ENCODE results near the gene SLC1A2.

DNA sequence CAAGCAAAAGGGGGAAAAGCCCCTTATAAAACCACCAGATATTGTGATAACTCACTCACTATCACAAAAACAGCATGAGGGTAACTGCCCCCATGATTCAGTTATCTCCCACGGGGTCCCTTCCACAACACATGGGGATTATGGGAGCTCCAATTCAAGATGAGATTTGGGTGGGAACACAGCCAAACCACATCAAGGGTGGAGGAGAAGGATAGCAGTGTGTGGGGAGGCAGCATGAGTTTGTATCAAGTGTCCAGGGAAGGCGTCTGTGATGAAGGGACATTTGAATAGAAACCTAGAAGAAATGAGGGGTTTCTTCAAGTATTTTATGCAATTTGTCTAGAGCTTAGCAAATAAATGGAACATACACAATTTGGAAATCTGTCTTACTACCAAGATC lies 98.2 kb downstream of the SLC1A2 start:
- TF ChIP-seq POLR2A (IDR thresholded peaks at IDR 0.05; ENCODE audit: low read depth, low read length) (no peak), EZH2 (IDR thresholded peaks at IDR 0.05; ENCODE audit: borderline replicate concordance, low read depth, low read length, severe bottlenecking) (no peak), POLR2AphosphoS5 (IDR thresholded peaks at IDR 0.05; ENCODE audit: insufficient read depth, low read depth, low read length) (no peak), MYC (IDR thresholded peaks at IDR 0.05; ENCODE audit: low read depth, low read length) (no peak)
- TF ChIP-seq, protein P1, sequence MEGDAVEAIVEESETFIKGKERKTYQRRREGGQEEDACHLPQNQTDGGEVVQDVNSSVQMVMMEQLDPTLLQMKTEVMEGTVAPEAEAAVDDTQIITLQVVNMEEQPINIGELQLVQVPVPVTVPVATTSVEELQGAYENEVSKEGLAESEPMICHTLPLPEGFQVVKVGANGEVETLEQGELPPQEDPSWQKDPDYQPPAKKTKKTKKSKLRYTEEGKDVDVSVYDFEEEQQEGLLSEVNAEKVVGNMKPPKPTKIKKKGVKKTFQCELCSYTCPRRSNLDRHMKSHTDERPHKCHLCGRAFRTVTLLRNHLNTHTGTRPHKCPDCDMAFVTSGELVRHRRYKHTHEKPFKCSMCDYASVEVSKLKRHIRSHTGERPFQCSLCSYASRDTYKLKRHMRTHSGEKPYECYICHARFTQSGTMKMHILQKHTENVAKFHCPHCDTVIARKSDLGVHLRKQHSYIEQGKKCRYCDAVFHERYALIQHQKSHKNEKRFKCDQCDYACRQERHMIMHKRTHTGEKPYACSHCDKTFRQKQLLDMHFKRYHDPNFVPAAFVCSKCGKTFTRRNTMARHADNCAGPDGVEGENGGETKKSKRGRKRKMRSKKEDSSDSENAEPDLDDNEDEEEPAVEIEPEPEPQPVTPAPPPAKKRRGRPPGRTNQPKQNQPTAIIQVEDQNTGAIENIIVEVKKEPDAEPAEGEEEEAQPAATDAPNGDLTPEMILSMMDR (IDR thresholded peaks at IDR 0.05; ENCODE audit: extremely low read depth in 1 of 2, insufficient read depth in 1 of 2, low read depth in 1 of 2, low read length in 2 of 2): no peak

Measured in endothelial cell of umbilical vein (primary cell).